Lower leg skin (tissue), 4 donors: ENCODE data around the gene EYS. TPM values are rescaled to one million over a fixed set of nuclear protein-coding genes. Genes with fewer than 3 reads are reported as not detected.

ENCODE experiments used
- DNase-seq, 2 donors: peaks; one replicate each; pipeline ENCODE4 v3.0.0-alpha.2; 2019; ENCODE audit warnings: low spot score in 2 of 2
- H3K4me3 ChIP-seq: fragments of 200-600 bp; sonication (generic); 2 replicates; pipeline ENCODE4 v1.5.1; 2017; ENCODE audit warnings: mild to moderate bottlenecking, low read depth; ENCODE audit not compliant: poor library complexity, severe bottlenecking
- POLR2A ChIP-seq, 2 donors: fragments of 450-650 bp; IDR thresholded peaks; one replicate each; pipeline ENCODE4 v1.6.1; 2016 to 2017; ENCODE audit warnings: antibody characterized with exemption in 2 of 2, mild to moderate bottlenecking in 1 of 2, moderate library complexity in 1 of 2
- WGBS, 2 donors: methylation state at CpG; one replicate each; pipeline ENCODE4 v1.1.5; 2018; 5-methylcytosine and 5-hydroxymethylcytosine counted together
- intact Hi-C: fragments of 100-400 bp; cut with DNase I; formaldehyde crosslinking; loops from one replicate; pipeline ENCODE4 v1.15.0; 2023; ENCODE audit warnings: low total_unique reads
- total RNA-seq, 4 donors: library from RNA; depleted of rRNA; stranded (reverse); fragments of >200 nt; gene quantifications; one replicate each; pipeline ENCODE4 v1.1.0, GENCODE V29; 2016
- TF ChIP-seq, protein P1 (sequence below), 3 donors: fragments of 450-650 bp; IDR thresholded peaks; one replicate each; pipeline ENCODE4 v1.5.1; 2016; ENCODE audit warnings: antibody characterized with exemption in 3 of 3, mild to moderate bottlenecking in 3 of 3, moderate library complexity in 2 of 3

EYS gene
- total RNA-seq, 4 donors from 2014 or later = 0.04 TPM; not detected in 3

GRCh38 chr6:65646544-65646943 is 60.5 kb downstream of the EYS start:
- no peak overlapping the region for H3K4me3 ChIP-seq
- TF ChIP-seq, protein P1, sequence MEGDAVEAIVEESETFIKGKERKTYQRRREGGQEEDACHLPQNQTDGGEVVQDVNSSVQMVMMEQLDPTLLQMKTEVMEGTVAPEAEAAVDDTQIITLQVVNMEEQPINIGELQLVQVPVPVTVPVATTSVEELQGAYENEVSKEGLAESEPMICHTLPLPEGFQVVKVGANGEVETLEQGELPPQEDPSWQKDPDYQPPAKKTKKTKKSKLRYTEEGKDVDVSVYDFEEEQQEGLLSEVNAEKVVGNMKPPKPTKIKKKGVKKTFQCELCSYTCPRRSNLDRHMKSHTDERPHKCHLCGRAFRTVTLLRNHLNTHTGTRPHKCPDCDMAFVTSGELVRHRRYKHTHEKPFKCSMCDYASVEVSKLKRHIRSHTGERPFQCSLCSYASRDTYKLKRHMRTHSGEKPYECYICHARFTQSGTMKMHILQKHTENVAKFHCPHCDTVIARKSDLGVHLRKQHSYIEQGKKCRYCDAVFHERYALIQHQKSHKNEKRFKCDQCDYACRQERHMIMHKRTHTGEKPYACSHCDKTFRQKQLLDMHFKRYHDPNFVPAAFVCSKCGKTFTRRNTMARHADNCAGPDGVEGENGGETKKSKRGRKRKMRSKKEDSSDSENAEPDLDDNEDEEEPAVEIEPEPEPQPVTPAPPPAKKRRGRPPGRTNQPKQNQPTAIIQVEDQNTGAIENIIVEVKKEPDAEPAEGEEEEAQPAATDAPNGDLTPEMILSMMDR (IDR thresholded peaks at IDR 0.05) = no peak
- TF ChIP-seq POLR2A (IDR thresholded peaks at IDR 0.05) = no peak
- DNase-seq = no peak
- intact Hi-C loops = no loop called here
- 84 to 89% methylated on average over 3 of the region's 3 CpGs for WGBS, 2 donors

- TF ChIP-seq, protein P1 (IDR thresholded peaks at IDR 0.05) = no peak
- no peak for DNase-seq
- WGBS, 2 donors = 71 to 91% methylated on average over 1 of the region's 1 CpG
These were observed 64.2 kb downstream of the EYS start for GRCh38 chr6:65642776-65643175.

GRCh38 chr6:65638047-65638831 is 68.8 kb downstream of the EYS start:
- intact Hi-C loops = no loop called here
- 85 to 88% methylated on average over 19 to 20 of the region's 22 CpGs for WGBS, 2 donors
- no peak overlapping the region for H3K4me3 ChIP-seq
- DNase-seq = no peak
- no peak for TF ChIP-seq POLR2A (IDR thresholded peaks at IDR 0.05)
- TF ChIP-seq, protein P1 (IDR thresholded peaks at IDR 0.05) = no peak

More at GRCh38 chr6:65642776-65643175, 64.2 kb downstream of the EYS start:
- no peak overlapping the region for H3K4me3 ChIP-seq
- intact Hi-C loops = no loop called here

- no peak overlapping the region for H3K4me3 ChIP-seq
- TF ChIP-seq POLR2A (IDR thresholded peaks at IDR 0.05) = no peak
- TF ChIP-seq, protein P1 (IDR thresholded peaks at IDR 0.05) = no peak
- WGBS, 2 donors = 88% methylated on average over 11 to 12 of the region's 12 CpGs
- no peak for DNase-seq
- intact Hi-C loops = no loop called here
These were observed 69.6 kb downstream of the EYS start for GRCh38 chr6:65637289-65638046.

GRCh38 chr6:65633501-65633900 is 73.5 kb downstream of the EYS start:
- WGBS, 2 donors = 83 to 86% methylated on average over 1 of the region's 1 CpG
- TF ChIP-seq, protein P1 (IDR thresholded peaks at IDR 0.05) = no peak
- TF ChIP-seq POLR2A (IDR thresholded peaks at IDR 0.05) = no peak
- H3K4me3 ChIP-seq = no peak overlapping the region
- DNase-seq = no peak
- intact Hi-C loops = no loop called here
